ENCODE results near the gene OR1L8.
"Not testable (repeated sequence)": the region's sequence is repeated elsewhere in the genome, so short reads cannot be mapped to it uniquely, and the experiment has no call there.

- not testable (repeated sequence) for TF ChIP-seq CTCF, POLR2A (IDR thresholded peaks at IDR 0.05)
Measured at GRCh38 chr9:122537066-122537465, 46.1 kb downstream of the OR1L8 start.

All from lower leg skin (tissue), 3 donors.